ENCODE measurements around the gene ATP8A2.

DNA sequence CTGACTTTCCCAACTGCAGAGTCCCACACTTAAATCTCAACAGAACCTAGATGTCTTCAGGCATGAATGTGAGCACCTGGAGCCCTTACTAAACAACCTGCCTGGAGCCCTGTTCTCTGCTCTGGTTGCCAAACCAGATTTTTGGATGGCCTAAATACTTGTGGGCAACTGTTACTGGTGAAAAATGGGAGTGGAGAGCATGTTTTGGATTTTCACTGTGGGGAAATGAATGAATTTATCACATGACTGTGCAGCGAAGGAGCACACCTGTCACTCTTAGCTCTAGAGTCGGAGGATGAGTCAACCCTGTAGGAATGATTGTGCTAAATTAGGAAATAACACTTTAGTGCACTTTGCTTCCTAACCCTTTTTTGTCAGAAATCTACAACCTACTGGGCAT, 649.7 kb downstream of the ATP8A2 start:
- TF ChIP-seq TCF7L2 (IDR thresholded peaks at IDR 0.05; ENCODE audit: low read depth, low read length): no peak
- TF ChIP-seq, protein P1, sequence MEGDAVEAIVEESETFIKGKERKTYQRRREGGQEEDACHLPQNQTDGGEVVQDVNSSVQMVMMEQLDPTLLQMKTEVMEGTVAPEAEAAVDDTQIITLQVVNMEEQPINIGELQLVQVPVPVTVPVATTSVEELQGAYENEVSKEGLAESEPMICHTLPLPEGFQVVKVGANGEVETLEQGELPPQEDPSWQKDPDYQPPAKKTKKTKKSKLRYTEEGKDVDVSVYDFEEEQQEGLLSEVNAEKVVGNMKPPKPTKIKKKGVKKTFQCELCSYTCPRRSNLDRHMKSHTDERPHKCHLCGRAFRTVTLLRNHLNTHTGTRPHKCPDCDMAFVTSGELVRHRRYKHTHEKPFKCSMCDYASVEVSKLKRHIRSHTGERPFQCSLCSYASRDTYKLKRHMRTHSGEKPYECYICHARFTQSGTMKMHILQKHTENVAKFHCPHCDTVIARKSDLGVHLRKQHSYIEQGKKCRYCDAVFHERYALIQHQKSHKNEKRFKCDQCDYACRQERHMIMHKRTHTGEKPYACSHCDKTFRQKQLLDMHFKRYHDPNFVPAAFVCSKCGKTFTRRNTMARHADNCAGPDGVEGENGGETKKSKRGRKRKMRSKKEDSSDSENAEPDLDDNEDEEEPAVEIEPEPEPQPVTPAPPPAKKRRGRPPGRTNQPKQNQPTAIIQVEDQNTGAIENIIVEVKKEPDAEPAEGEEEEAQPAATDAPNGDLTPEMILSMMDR (IDR thresholded peaks at IDR 0.05): no peak

Measured in Panc1 (cell line).